Measurements from ENCODE around the gene DLGAP3.

The DLGAP3 gene

DNA sequence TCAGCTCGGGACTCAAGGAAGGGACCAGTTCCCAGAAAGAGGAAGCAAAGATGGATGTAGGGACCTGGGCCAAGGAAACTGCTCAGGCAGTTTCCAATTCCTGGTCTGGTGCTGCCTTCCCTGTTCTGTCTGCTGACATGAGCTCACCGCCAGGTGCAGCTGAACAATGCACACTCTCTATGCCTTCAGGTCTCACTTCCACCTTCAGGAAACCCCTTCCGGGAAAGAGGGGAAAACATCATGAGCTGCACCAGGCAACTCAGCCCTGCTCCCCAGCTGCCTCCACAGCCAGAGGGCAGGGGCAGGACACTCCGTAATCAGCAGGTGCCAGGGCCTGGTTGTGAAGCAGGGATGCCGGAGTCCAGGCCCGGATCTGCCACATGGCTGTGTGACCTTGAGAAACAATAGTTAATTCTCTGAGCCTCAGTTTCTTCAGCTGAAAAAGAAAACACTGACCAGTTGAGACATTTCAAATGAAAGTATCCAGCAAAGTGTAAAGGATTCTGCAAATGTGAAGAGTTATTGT is 97.7 kb downstream of the DLGAP3 start:
- TF ChIP-seq, protein P1, sequence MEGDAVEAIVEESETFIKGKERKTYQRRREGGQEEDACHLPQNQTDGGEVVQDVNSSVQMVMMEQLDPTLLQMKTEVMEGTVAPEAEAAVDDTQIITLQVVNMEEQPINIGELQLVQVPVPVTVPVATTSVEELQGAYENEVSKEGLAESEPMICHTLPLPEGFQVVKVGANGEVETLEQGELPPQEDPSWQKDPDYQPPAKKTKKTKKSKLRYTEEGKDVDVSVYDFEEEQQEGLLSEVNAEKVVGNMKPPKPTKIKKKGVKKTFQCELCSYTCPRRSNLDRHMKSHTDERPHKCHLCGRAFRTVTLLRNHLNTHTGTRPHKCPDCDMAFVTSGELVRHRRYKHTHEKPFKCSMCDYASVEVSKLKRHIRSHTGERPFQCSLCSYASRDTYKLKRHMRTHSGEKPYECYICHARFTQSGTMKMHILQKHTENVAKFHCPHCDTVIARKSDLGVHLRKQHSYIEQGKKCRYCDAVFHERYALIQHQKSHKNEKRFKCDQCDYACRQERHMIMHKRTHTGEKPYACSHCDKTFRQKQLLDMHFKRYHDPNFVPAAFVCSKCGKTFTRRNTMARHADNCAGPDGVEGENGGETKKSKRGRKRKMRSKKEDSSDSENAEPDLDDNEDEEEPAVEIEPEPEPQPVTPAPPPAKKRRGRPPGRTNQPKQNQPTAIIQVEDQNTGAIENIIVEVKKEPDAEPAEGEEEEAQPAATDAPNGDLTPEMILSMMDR (IDR thresholded peaks at IDR 0.05; ENCODE audit: low read depth, low read length, missing control alignments): no peak
- DNase-seq (ENCODE audit: extremely low read depth, low read depth): no peak
- no peak overlapping the region for H3K4me3 ChIP-seq (replicated peaks; ENCODE audit: low read depth, low read length)

DNA sequence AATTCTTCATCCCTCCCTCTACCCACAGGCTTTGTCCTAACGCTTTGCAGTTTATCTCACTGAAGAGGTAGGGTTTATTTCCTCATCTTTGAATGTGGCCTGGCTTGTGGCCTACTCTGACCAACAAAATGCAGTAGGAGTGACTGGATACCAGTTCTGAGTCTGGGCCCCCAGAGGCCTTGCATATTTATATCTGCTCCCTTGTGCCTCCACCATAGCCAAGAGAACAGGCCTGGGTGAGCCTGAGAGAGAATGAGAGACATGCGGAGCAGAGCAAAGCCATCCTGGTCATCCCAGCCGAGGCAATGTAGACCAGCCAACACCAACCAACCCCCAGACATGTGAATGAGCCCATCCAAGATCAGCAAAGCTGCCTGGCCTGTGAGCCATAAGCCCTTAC is 100.2 kb downstream of the DLGAP3 start:
- no peak for DNase-seq (ENCODE audit: extremely low read depth, low read depth)
- no peak overlapping the region for H3K4me3 ChIP-seq (replicated peaks; ENCODE audit: low read depth, low read length)
- TF ChIP-seq, protein P1 (IDR thresholded peaks at IDR 0.05; ENCODE audit: low read depth, low read length, missing control alignments): no peak

DNA sequence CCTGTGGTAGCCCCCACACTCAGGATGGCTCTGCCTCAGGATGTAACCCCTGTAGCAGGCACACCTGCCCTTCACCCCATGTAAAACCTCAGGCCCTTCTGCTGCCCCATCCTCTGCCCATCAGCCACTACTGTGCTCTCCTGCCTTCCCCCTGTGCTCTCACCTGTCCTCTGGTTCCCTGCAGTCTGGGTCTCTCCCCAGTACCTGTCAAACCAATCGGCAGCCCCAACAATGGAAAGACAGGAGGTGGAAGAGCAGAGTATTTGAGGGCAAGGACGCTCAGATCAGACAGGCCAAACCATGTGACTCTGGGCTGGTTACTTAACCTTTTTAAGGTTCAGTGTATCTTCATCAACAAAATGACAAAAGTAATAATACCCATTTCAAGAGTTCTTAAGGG is 100.8 kb downstream of the DLGAP3 start:
- H3K4me3 ChIP-seq (replicated peaks; ENCODE audit: low read depth, low read length): no peak overlapping the region
- TF ChIP-seq, protein P1 (IDR thresholded peaks at IDR 0.05; ENCODE audit: low read depth, low read length, missing control alignments): no peak
- DNase-seq (ENCODE audit: extremely low read depth, low read depth): no peak

DNA sequence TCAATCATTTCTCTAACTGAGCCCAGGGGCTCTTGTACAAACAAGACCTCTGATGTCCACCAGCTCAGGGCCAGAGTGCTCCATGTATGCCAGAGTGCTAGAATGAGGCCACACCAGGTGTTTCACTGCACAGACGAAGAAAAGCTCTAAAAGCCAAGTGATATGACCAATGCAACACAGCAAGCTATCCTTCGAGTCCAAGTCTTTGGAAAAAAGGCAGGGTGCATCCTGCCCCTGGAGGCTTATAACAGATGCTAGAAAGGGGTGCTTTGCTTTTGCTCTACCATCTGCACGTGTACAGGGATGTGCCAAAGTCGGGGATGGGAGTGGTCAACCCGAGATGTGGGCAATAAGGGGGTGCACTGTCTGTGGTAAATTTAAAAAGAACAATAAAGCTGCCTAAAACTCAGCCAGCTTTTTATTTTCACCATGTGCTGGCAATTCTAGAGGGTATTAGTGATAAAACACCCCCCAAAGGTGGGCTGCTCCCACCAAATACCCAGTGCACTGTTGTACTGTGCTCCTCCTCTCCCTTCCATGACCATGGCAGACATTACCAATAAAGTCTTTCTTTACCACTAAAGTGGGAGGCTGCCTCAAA is 102.0 kb downstream of the DLGAP3 start:
- no peak overlapping the region for H3K4me3 ChIP-seq (replicated peaks; ENCODE audit: low read depth, low read length)
- no peak for DNase-seq (ENCODE audit: extremely low read depth, low read depth)
- TF ChIP-seq, protein P1 (IDR thresholded peaks at IDR 0.05; ENCODE audit: low read depth, low read length, missing control alignments): no peak

DNA sequence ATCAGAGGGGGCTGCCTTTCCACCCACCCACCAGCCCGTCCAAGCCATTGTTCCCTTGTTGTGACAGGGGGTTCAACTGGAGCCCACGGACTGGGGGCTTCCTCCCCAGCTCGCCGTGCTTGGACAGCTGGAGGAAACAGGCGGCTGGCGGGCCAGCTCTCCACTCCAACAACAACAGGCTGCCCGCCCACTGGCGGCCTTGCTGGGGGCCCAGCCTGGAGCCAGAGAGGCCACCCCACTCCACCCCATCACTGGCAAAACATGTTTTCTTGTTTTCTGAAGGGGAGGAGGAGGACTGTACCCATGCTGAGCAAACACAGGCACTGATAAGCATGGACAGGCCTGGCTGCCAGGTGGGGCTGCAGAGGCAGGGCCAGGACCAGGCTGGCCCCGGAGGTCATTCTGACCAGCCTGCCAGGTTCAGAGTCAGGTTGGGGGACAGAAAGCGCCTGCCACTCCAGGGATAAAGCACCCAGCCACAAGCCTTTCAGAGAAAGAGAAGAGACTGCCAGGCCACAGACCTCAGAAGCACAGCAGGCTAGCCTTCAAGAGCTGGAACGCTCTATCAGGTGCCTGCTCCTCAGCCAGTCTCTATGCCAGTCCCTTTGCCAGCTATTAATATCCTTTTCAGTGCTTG is 103.9 kb downstream of the DLGAP3 start:
- TF ChIP-seq, protein P1 (IDR thresholded peaks at IDR 0.05; ENCODE audit: low read depth, low read length, missing control alignments): no peak

DNA sequence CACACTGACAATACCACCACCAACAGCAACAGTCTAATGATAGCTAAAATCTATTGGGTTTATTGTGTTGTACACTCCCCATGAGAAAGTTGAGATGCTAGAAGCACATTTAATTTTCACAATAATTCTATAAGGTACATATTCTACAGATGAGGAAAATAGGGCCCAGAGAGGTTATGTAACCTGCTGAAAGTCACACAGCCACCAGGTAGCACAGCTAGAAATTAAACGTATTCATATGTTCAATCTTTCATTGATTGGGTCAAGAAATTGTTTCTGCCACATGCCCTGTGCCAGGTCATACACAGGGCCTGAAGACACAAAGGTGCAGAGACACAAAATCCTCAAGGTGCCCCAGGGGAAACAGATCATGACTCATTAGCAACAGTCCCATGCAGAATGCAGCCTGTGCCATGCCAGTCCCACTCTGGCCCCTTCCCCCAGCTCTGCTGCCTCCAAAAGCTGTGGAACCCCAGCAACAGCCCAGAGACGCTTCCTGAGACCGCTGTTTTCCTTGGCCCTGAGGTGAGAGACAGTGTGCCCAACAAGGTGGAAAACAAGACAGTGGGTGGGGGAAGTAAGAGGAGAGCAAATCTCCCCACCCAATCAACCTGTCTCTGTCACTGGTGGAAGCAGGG is 104.5 kb downstream of the DLGAP3 start:
- TF ChIP-seq, protein P1 (IDR thresholded peaks at IDR 0.05; ENCODE audit: low read depth, low read length, missing control alignments): no peak
- no peak for DNase-seq (ENCODE audit: extremely low read depth, low read depth)
- no peak overlapping the region for H3K4me3 ChIP-seq (replicated peaks; ENCODE audit: low read depth, low read length)

More for the DNA sequence above, 103.9 kb downstream of the DLGAP3 start:
- H3K4me3 ChIP-seq (replicated peaks; ENCODE audit: low read depth, low read length): no peak overlapping the region
- DNase-seq (ENCODE audit: extremely low read depth, low read depth): no peak

All from HFF-Myc (cell line).